CD4-positive, alpha-beta memory T cell (primary cell): Measurements from ENCODE around the gene SLFN5. TPM values are rescaled to one million over a fixed set of nuclear protein-coding genes. Genes with fewer than 3 reads are reported as not detected.
"Not testable (repeated sequence)": the region's sequence is repeated elsewhere in the genome, so short reads cannot be mapped to it uniquely, and the experiment has no call there.

ENCODE experiments used
- CTCF ChIA-PET: fragments of 350-600 bp; sonication (Branson Sonifier 250); formaldehyde crosslinking; loops from one replicate; lab custom pipeline; 2021; ENCODE audit warnings: inconsistent platforms; ENCODE audit not compliant: partially characterized antibody; lab: Charles Lee
- POLR2A ChIA-PET: fragments of 350-600 bp; sonication (Branson Sonifier 250); formaldehyde crosslinking; loops from one replicate; lab custom pipeline; 2021; ENCODE audit not compliant: partially characterized antibody; lab: Charles Lee
- DNase-seq, 5 donors: peaks; one replicate each; pipeline versions ENCODE4 v3.0.0 to v3.0.0-alpha.2; 2020 to 2022; ENCODE audit warnings: mixed read lengths in 1 of 5
- H3K27ac ChIP-seq: one replicate; pipeline ENCODE4 v1.7.0; 2013; ENCODE audit warnings: low read depth, low read length
- H3K27me3 ChIP-seq: 2 replicates; pipeline ENCODE4 v1.7.0; 2013; ENCODE audit warnings: mild to moderate bottlenecking, low read length, moderate library complexity; ENCODE audit not compliant: insufficient read depth
- H3K36me3 ChIP-seq: 2 replicates; pipeline ENCODE4 v1.7.0; 2013; ENCODE audit warnings: mild to moderate bottlenecking, low read length, moderate library complexity; ENCODE audit not compliant: insufficient read depth
- H3K4me1 ChIP-seq: 2 replicates; pipeline ENCODE4 v1.7.0; 2013; ENCODE audit warnings: mild to moderate bottlenecking, low read length, moderate library complexity; ENCODE audit not compliant: insufficient read depth
- H3K4me3 ChIP-seq, 2 donors: one replicate each; pipeline ENCODE4 v1.7.0; 2013; ENCODE audit warnings: low read length in 2 of 2, mild to moderate bottlenecking in 1 of 2
- H3K9me3 ChIP-seq, 2 donors: one replicate each; pipeline ENCODE4 v1.7.0; 2013; ENCODE audit warnings: low read length in 2 of 2, control low read depth in 1 of 2; ENCODE audit not compliant: control insufficient read depth in 1 of 2
- H3K27ac Mint-ChIP-seq, 7 donors: one replicate each; pipeline ENCODE4 v1.8.0; 2020 to 2021; ENCODE audit warnings: mixed read lengths in 7 of 7, mild to moderate bottlenecking in 6 of 7, inconsistent platforms in 3 of 7, moderate library complexity in 3 of 7
- H3K27me3 Mint-ChIP-seq, 2 donors: one replicate each; pipeline ENCODE4 v1.8.0; 2020 to 2021; ENCODE audit warnings: mixed read lengths in 2 of 2
- H3K36me3 Mint-ChIP-seq, 2 donors: one replicate each; pipeline ENCODE4 v1.8.0; 2020 to 2021; ENCODE audit warnings: mixed read lengths in 2 of 2, inconsistent platforms in 1 of 2, mild to moderate bottlenecking in 1 of 2
- H3K4me1 Mint-ChIP-seq, 4 donors: one replicate each; pipeline ENCODE4 v1.8.0; 2020 to 2021; ENCODE audit warnings: mixed read lengths in 4 of 4, mild to moderate bottlenecking in 1 of 4
- H3K4me3 Mint-ChIP-seq, 8 donors: one replicate each; pipeline ENCODE4 v1.8.0; 2020 to 2021; ENCODE audit warnings: mixed read lengths in 8 of 8, mild to moderate bottlenecking in 7 of 8, moderate library complexity in 6 of 8, inconsistent platforms in 3 of 8
- H3K9me3 Mint-ChIP-seq, 8 donors: one replicate each; pipeline ENCODE4 v1.8.0; 2020 to 2021; ENCODE audit warnings: mixed read lengths in 8 of 8, mild to moderate bottlenecking in 5 of 8, inconsistent platforms in 3 of 8, moderate library complexity in 1 of 8
- intact Hi-C: fragments of 100-400 bp; cut with micrococcal nuclease; formaldehyde crosslinking; loops from one replicate; pipeline ENCODE4 v1.15.1; 2023
- polyA plus RNA-seq, 2 donors: library from polyadenylated mRNA; unstranded; fragments of 300-500 nt; fragmentation: Illumina TruSeq; gene quantifications; one replicate each; pipeline ENCODE4 v1.2.3, GENCODE V29; 2021
- total RNA-seq, 2 experiments: library from RNA; stranded (reverse); gene quantifications; one replicate each; pipeline ENCODE4 v1.2.3, GENCODE V29; 2021

The SLFN5 gene
- total and polyA plus RNA-seq, 4 experiments from 2014 or later, result 73.4 to 188 (median 167) TPM

DNA sequence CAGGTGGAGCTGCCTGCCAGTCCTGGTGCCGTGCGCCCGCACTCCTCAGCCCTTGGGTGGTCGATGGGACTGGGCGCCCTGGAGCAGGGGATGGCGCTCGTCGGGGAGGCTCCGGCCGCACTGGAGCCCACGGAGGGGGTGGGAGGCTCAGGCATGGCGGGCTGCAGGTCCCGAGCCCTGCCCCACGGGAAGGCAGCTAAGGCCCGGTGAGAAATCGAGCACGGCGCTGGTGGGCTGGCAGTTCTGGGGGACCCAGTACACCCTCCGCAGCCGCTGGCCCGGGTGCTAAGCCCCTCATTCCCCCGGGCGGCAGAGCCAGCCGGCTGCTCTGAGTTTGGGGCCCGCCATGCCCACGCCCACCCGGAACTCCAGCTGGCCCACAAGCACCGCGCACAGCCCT lies 36.0 kb downstream of the SLFN5 start:
- Mint-ChIP-seq H3K9me3 (peaks cover 4 to 23% (median 11%) of the 10 kb centered on the region in 8 donors), H3K4me1 (peaks cover 24 to 35% (median 25%) of the 10 kb centered on the region in 4 donors)
- H3K36me3 ChIP-seq, CTCF ChIA-PET, DNase-seq, H3K27me3 ChIP-seq, intact Hi-C loops, H3K4me1 ChIP-seq, H3K36me3 Mint-ChIP-seq, H3K27ac Mint-ChIP-seq, H3K27ac ChIP-seq, H3K9me3 ChIP-seq, H3K27me3 Mint-ChIP-seq, H3K4me3 ChIP-seq, H3K4me3 Mint-ChIP-seq: not testable (repeated sequence)
- POLR2A ChIA-PET, result interaction anchor here (0.5 to 1.6 kb wide), 2 partner anchors 36 to 235 kb away, joined by 3 to 4 read pairs; partner anchors contain the start of gene SLFN5

DNA sequence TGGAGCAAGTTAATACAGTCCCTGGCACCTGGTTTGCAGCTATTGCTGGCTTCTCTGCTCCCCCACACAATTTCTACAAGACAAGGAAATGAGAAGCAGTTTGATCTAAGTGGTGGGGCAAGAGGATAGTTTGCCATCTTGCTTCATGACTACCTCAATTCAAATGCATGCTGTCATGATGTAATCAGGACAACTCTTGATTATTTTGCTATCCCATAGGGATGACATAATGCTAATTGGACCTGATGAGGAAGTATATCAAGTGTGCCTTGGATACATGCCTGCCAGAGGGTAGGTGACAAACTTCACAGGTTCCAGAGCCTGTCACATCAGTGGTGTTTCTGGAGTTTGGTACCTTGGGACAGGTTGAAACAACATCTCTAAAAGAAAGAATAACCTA lies 40.9 kb downstream of the SLFN5 start:
- CTCF ChIA-PET, result interaction anchor here (1.4 kb wide), 1 partner anchor 28 kb away, joined by 4 read pairs; no protein-coding TSS in a partner anchor
- intact Hi-C loops, result no loop called here
- Histone ChIP-seq H3K4me1 (peaks cover 13% of the 10 kb centered on the region), H3K27me3 (no peaks in the 10 kb centered on the region), H3K9me3 (no peaks in the 10 kb centered on the region), H3K27ac (no peak overlapping the region), H3K36me3 (no peaks in the 10 kb centered on the region), H3K4me3 (no peak overlapping the region)
- peaks cover 0 to 4% (median 2%) of the 10 kb centered on the region in 8 donors for H3K9me3 Mint-ChIP-seq
- peaks cover 11 to 30% (median 25%) of the 10 kb centered on the region in 4 donors for H3K4me1 Mint-ChIP-seq
- no peaks in the 10 kb centered on the region for H3K36me3 Mint-ChIP-seq
- H3K4me3 Mint-ChIP-seq, result no peak overlapping the region
- H3K27me3 Mint-ChIP-seq, result no peaks in the 10 kb centered on the region
- no peak for DNase-seq
- H3K27ac Mint-ChIP-seq, result no peak overlapping the region
- POLR2A ChIA-PET, result no interaction called here

DNA sequence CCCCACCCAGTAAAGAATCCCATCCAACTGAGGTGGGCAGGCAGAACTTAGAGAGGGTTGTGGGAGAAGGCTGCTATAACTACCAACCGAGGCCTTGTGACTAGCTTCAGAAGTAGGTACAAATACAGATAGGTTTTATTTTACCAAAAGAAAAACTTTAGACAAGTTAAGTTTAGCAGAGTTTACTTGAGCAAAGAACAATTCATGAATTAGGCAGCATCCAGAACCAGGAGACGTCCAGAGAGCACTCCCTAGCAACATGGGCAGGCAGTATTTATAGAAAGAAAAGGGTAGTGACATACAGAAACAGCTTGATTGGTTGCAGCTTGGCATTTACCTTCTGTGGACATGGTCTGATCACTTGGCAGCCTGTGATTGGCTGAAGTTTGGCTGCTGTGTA lies 42.1 kb downstream of the SLFN5 start:
- DNase-seq, result no peak
- Histone ChIP-seq H3K27ac (no peak overlapping the region), H3K36me3 (no peaks in the 10 kb centered on the region), H3K27me3 (no peaks in the 10 kb centered on the region), H3K9me3 (no peaks in the 10 kb centered on the region), H3K4me3 (no peak overlapping the region), H3K4me1 (peaks cover 20% of the 10 kb centered on the region)
- Mint-ChIP-seq H3K36me3 (no peaks in the 10 kb centered on the region), H3K27ac (peak overlapping the region in 3 of 7 donors; percentile 31 to 69 (median 48)), H3K4me3 (no peak overlapping the region), H3K9me3 (peaks cover 0 to 6% (median under 1%) of the 10 kb centered on the region in 8 donors), H3K4me1 (peaks cover 19 to 42% (median 31%) of the 10 kb centered on the region in 4 donors), H3K27me3 (no peaks in the 10 kb centered on the region)
- intact Hi-C loops, result no loop called here
- CTCF ChIA-PET, result interaction anchor here (1.4 kb wide), 1 partner anchor 27 kb away, joined by 4 read pairs; no protein-coding TSS in a partner anchor
- POLR2A ChIA-PET, result interaction anchor here (0.9 to 1.2 kb wide), 5 partner anchors 11 to 28 kb away, joined by 3 read pairs; no protein-coding TSS in a partner anchor

DNA sequence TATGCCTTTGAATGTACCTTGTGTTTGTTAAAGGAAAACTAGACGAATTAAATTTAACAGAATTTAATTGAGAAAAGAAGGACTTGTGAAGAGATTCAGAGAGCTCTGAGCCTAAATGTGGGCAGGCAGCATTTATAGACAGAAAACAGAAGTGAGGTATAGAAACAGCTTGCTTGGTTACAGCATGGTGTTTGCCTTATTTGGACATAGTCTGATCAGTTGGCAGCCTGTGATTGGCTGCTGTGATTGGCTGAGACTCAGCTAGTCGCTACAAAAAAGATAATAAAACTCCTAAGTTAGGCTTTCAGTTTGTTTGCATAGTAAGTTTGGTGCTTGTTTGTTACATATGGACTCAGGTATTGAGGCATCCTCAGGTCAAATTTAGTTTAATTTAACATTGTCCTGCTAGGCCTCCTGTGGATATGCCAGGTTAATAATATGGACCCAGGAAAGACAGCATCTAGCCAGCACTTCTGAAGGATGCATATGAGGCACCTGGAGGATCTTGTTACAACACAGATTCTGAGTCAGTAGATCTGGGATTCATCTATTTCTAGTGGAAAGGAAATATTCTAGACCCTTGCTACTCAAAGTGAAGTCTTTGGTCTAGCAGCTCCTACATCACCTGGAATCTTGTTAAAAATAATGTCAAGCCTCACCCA lies 43.4 kb downstream of the SLFN5 start:
- Histone ChIP-seq H3K4me3 (no peak overlapping the region), H3K27me3 (no peaks in the 10 kb centered on the region), H3K9me3 (no peaks in the 10 kb centered on the region), H3K4me1 (peaks cover 20% of the 10 kb centered on the region), H3K27ac (no peak overlapping the region), H3K36me3 (no peaks in the 10 kb centered on the region)
- Mint-ChIP-seq H3K27ac (peak overlapping the region; percentile 67 to 92 (median 76)), H3K9me3 (peaks cover 0 to 6% (median 0%) of the 10 kb centered on the region in 8 donors), H3K4me3 (peak overlapping the region in 4 of 8 donors; percentile 29 to 52 (median 45)), H3K4me1 (peaks cover 22 to 46% (median 31%) of the 10 kb centered on the region in 4 donors), H3K27me3 (no peaks in the 10 kb centered on the region), H3K36me3 (no peaks in the 10 kb centered on the region)
- peak; percentile 17 to 44 (median 35) for DNase-seq
- intact Hi-C loops, result no loop called here
- POLR2A ChIA-PET, result interaction anchor here (0.6 to 1.8 kb wide), 3 partner anchors 13 to 27 kb away, joined by 3 to 7 read pairs (median 3); no protein-coding TSS in a partner anchor
- CTCF ChIA-PET, result interaction anchor here (1.0 to 1.9 kb wide), 2 partner anchors 26 to 115 kb away, joined by 3 to 10 read pairs; no protein-coding TSS in a partner anchor

DNA sequence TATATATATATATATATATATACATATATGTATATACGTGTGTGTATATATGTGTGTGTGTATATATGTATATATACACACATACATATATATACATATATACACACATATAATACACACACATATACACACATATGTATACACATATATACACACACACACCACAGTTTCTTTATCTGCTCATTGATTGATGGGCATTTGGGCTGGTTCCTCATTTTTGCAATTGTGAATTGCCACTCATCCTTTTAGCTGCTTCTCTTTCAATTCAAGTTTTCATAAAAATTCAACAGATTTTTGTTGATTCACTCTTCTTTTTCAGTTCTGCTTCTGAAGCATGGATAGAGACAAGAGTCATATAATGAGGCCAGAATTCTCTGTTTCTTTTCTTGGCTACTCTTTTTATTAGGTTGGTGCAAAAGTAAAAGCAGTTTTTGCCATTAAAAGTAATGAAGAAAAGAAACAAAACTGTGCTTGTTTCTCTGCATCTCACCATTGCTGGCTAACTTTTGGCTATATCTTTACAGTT lies 44.5 kb downstream of the SLFN5 start:
- Mint-ChIP-seq H3K4me1 (peaks cover 22 to 46% (median 31%) of the 10 kb centered on the region in 4 donors), H3K36me3 (no peaks in the 10 kb centered on the region), H3K27ac (peak overlapping the region in 2 of 7 donors; percentile 6 to 54), H3K4me3 (no peak overlapping the region), H3K9me3 (peaks cover 0 to 6% (median 0%) of the 10 kb centered on the region in 8 donors), H3K27me3 (no peaks in the 10 kb centered on the region)
- Histone ChIP-seq H3K4me1 (peaks cover 20% of the 10 kb centered on the region), H3K9me3 (no peaks in the 10 kb centered on the region), H3K27ac (no peak overlapping the region), H3K36me3 (no peaks in the 10 kb centered on the region), H3K27me3 (no peaks in the 10 kb centered on the region), H3K4me3 (no peak overlapping the region)
- ChIA-PET CTCF (interaction anchor here (1.0 to 1.9 kb wide), 2 partner anchors 25 to 117 kb away, joined by 3 to 10 read pairs; no protein-coding TSS in a partner anchor), POLR2A (interaction anchor here (0.6 to 1.8 kb wide), 3 partner anchors 25 to 282 kb away, joined by 4 to 7 read pairs (median 5); no protein-coding TSS in a partner anchor)
- DNase-seq, result no peak
- intact Hi-C loops, result no loop called here

DNA sequence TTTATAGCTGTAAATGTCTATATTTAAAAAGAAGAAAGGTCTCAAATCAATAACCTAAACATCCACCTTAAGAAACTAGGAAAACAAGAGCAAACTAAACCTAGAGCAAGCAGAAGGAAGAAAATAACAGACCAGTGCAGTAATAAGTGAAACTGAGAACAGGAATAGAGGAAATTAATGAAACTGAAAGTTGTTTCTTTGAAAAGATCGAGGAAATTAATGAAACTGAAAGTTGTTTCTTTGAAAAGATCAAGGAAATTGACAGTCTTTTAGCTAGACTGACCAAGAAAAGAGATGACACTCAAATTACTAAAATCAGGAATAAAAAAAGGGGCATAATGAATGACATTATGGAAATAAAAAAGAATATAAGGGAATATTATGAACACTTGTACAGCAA lies 46.4 kb downstream of the SLFN5 start:
- peaks cover 22 to 46% (median 31%) of the 10 kb centered on the region in 4 donors for H3K4me1 Mint-ChIP-seq
- ChIA-PET CTCF (interaction anchor here (1.5 kb wide), 1 partner anchor 238 kb away, joined by 5 read pairs; no protein-coding TSS in a partner anchor), POLR2A (interaction anchor here (0.6 to 1.5 kb wide), 6 partner anchors 15 to 249 kb away, joined by 3 to 5 read pairs (median 3); no protein-coding TSS in a partner anchor)
- Histone ChIP-seq H3K9me3 (no peaks in the 10 kb centered on the region), H3K27ac (no peak overlapping the region), H3K4me1 (peaks cover 20% of the 10 kb centered on the region), H3K27me3 (no peaks in the 10 kb centered on the region), H3K4me3 (peak overlapping the region in 1 of 2 donors; percentile 14), H3K36me3 (no peaks in the 10 kb centered on the region)
- DNase-seq, result peak in 4 of 5 donors; percentile 15 to 39 (median 26)
- peak overlapping the region; percentile 65 to 90 (median 82) for H3K4me3 Mint-ChIP-seq
- H3K9me3 Mint-ChIP-seq, result peaks cover 0 to 6% (median 0%) of the 10 kb centered on the region in 8 donors
- H3K36me3 Mint-ChIP-seq, result no peaks in the 10 kb centered on the region
- no peaks in the 10 kb centered on the region for H3K27me3 Mint-ChIP-seq
- H3K27ac Mint-ChIP-seq, result peak overlapping the region; percentile 60 to 96 (median 94)
- intact Hi-C loops, result no loop called here

DNA sequence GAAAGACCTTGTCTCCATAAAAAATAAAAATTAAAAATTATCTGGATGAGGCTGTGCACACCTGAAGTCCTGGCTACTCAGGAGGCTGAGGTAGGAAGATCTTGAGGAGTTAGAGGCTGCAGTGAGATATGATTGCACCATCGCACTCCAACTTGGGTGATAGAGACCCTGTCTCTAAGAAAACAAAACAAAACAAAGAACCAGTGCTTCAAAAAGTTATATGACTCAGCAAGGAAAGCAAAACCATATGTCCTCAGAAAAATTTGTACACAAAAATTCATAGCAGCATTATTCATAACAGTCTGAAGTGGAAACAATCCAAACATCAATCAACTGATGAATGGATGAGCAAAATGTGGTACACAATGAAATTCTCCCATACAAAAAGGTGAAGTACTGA lies 48.9 kb downstream of the SLFN5 start:
- Histone ChIP-seq H3K27ac (no peak overlapping the region), H3K4me1 (peaks cover 7% of the 10 kb centered on the region), H3K9me3 (no peaks in the 10 kb centered on the region), H3K36me3 (no peaks in the 10 kb centered on the region), H3K4me3 (no peak overlapping the region), H3K27me3 (no peaks in the 10 kb centered on the region)
- DNase-seq, result no peak
- Mint-ChIP-seq H3K27ac (no peak overlapping the region), H3K9me3 (peaks cover 1 to 12% (median 5%) of the 10 kb centered on the region in 8 donors), H3K4me3 (no peak overlapping the region), H3K4me1 (peaks cover 15 to 31% (median 23%) of the 10 kb centered on the region in 4 donors), H3K36me3 (no peaks in the 10 kb centered on the region), H3K27me3 (no peaks in the 10 kb centered on the region)
- CTCF ChIA-PET, result interaction anchor here (0.9 kb wide), 1 partner anchor 20 kb away, joined by 3 read pairs; no protein-coding TSS in a partner anchor
- POLR2A ChIA-PET, result no interaction called here
- intact Hi-C loops, result no loop called here
